ENCODE data around the gene AKIP1. TPM values are rescaled to one million over a fixed set of nuclear protein-coding genes. Genes with fewer than 3 reads are reported as not detected.

AKIP1 gene
- total RNA-seq (2021; ENCODE audit: unreplicated experiment), result 30.3 TPM
- 29.3 and 36.8 TPM in 2 replicates for polyA plus RNA-seq (2012)
- Bru-seq, nascent RNA, result percentile 63 among the genes with signal in this experiment
- percentile 79 among the genes with signal in this experiment for BruChase-seq, experiment 1, labeled RNA remaining after a 6-hour chase
- BruChase-seq, experiment 2, labeled RNA remaining after a 2-hour chase, result percentile 71 among the genes with signal in this experiment
- long read RNA-seq, transcript AKIP1-201 (5 exons, 1,247 nt), result minor isoform, 12 of 44 reads
- long read RNA-seq, transcript AKIP1-203 (6 exons, 1,327 nt), result major isoform, 16 of 44 reads
- long read RNA-seq, transcript AKIP1-210 (5 exons, 1,022 nt), result minor isoform, 5 of 44 reads
- long read RNA-seq, partial matches to known transcripts, result 0 of 44 reads
- long read RNA-seq, other reads (novel, unspliced or antisense), result 8 of 44 reads

GRCh38 chr11:8911029-8911823 lies at the start of gene AKIP1:
TSS of gene AKIP1 (plus strand) at chr11:8911189. CDS start at chr11:8911450, 261 bp downstream.
- intact Hi-C loops (cut with micrococcal nuclease), result loop anchor here (5.0 kb wide), 1 partner anchor 596 kb away; no protein-coding TSS in a partner anchor
- Histone ChIP-seq H3K79me2 (ENCODE audit: insufficient read depth, low read length) (no peaks in the 10 kb centered on the region), H4K20me1 (ENCODE audit: insufficient read depth) (no peaks in the 10 kb centered on the region), H3K4me1 (ENCODE audit: control insufficient read depth in 1 of 2, insufficient read depth in 2 of 2, low read length in 2 of 2) (peaks cover 3 to 14% of the 10 kb centered on the region in 2 experiments), H3K9me3 (ENCODE audit: control insufficient read depth in 1 of 2, insufficient read depth in 1 of 2, low read depth in 1 of 2, low read length in 2 of 2) (no peaks in the 10 kb centered on the region), H3K4me2 (ENCODE audit: low read length) (peak within 1 kb of the TSS; percentile 97), H3K9ac (ENCODE audit: low read length) (peak within 1 kb of the TSS; percentile 76), H3K36me3 (ENCODE audit: control insufficient read depth in 1 of 2, insufficient read depth in 2 of 2, low read length in 2 of 2) (peaks cover 0 to under 1% of the 10 kb centered on the region in 2 experiments; a peak in 1 of 4 replicates), H2AFZ (ENCODE audit: low read depth, low read length, poor library complexity, severe bottlenecking) (peak within 1 kb of the TSS; percentile 40), H3K27ac (ENCODE audit: low read depth, low read length) (peak within 1 kb of the TSS; percentile 74), H3K27me3 (ENCODE audit: insufficient read depth, low read length) (no peaks in the 10 kb centered on the region), H3K9me2 (ENCODE audit: insufficient read depth) (no peaks in the 10 kb centered on the region), H3K4me3 (replicated peaks in 1 of 2; ENCODE audit: low read depth in 1 of 2, low read length in 2 of 2) (peak within 1 kb of the TSS; percentile 86 to 91)
- POLR2A ChIA-PET, result interaction anchor here (0.6 to 1.5 kb wide), 4 partner anchors 24 to 1455 kb away, joined by 3 to 6 read pairs (median 4); partner anchors contain the start of gene TRIM66
- CTCF ChIA-PET, result interaction anchor here (1.0 to 2.5 kb wide), 3 partner anchors 48 to 595 kb away, joined by 3 to 15 read pairs (median 5); no protein-coding TSS in a partner anchor
- no TSS peak for BruUV-seq (replicated peaks)
- peak; percentile 83 for DNase-seq (ENCODE audit: low read depth, low spot score)
- RAD21 ChIA-PET (ENCODE audit: low non-redundant PET in 1 of 2, low total read pairs in 2 of 2, uncharacterized antibody in 2 of 2, unreplicated experiment in 2 of 2), result no interaction called here
- ATAC-seq, result peak; percentile 95
- TF ChIP-seq POLR2AphosphoS5 (IDR thresholded peaks at IDR 0.05; ENCODE audit: low read depth, low read length), result peak; percentile 76; the same call in 1 of the 2 replicates
- peak; percentile 70 for TF ChIP-seq SIN3A (IDR thresholded peaks at IDR 0.05; ENCODE audit: low read depth)
- TF ChIP-seq MAX (IDR thresholded peaks at IDR 0.05), result peak; percentile 43; the same call in 1 of the 2 replicates
- TF ChIP-seq POLR2A (IDR thresholded peaks at IDR 0.05; ENCODE audit: borderline replicate concordance, extremely low read depth, insufficient read depth, insufficient read length), result peak; percentile 30
- TF ChIP-seq FOSL1 (IDR thresholded peaks at IDR 0.05; ENCODE audit: low read depth), result no peak
- peak; percentile 85 for TF ChIP-seq ZFX (IDR thresholded peaks at IDR 0.05)
- no peak; the same call in 1 of the 2 replicates for TF ChIP-seq ELF1 (IDR thresholded peaks at IDR 0.05; ENCODE audit: borderline replicate concordance, low read depth)
